ENCODE data around the gene ST3GAL6.
"Not testable (repeated sequence)": the region's sequence is repeated elsewhere in the genome, so short reads cannot be mapped to it uniquely, and the experiment has no call there.

Gene ST3GAL6

GRCh38 chr3:98807561-98807960, 44.4 kb downstream of the ST3GAL6 start:
- no peak for DNase-seq

- no peak for DNase-seq
Observed at GRCh38 chr3:98808071-98808470, 44.9 kb downstream of the ST3GAL6 start.

- DNase-seq = no peak
Observed at GRCh38 chr3:98809557-98809956, 46.4 kb downstream of the ST3GAL6 start.

GRCh38 chr3:98811048-98811447, 47.9 kb downstream of the ST3GAL6 start:
- no peak for DNase-seq

GRCh38 chr3:98812851-98813374, 49.8 kb downstream of the ST3GAL6 start:
- no peak for DNase-seq

- DNase-seq = no peak
Observed at GRCh38 chr3:98814817-98815420, 51.8 kb downstream of the ST3GAL6 start.

GRCh38 chr3:98817547-98818041, 54.5 kb downstream of the ST3GAL6 start:
- DNase-seq = no peak

GRCh38 chr3:98821063-98821462, 57.9 kb downstream of the ST3GAL6 start:
- no peak for DNase-seq

GRCh38 chr3:98823791-98824190, 60.7 kb downstream of the ST3GAL6 start:
- DNase-seq = no peak

- no peak for DNase-seq
Observed at GRCh38 chr3:98824256-98824655, 61.1 kb downstream of the ST3GAL6 start.

GRCh38 chr3:98826126-98826525, 63.0 kb downstream of the ST3GAL6 start:
- DNase-seq = no peak

- no peak for DNase-seq
Observed at GRCh38 chr3:98827221-98827920, 64.2 kb downstream of the ST3GAL6 start.

- no peak for DNase-seq
Observed at GRCh38 chr3:98829246-98829832, 66.2 kb downstream of the ST3GAL6 start.

GRCh38 chr3:98831060-98831459, 67.9 kb downstream of the ST3GAL6 start:
- not testable (repeated sequence) for DNase-seq

- DNase-seq = no peak
Observed at GRCh38 chr3:98839846-98840245, 76.7 kb downstream of the ST3GAL6 start.

GRCh38 chr3:98843266-98843959, 80.3 kb downstream of the ST3GAL6 start:
- DNase-seq = no peak
